HepG2 (cell line): ENCODE measurements around the gene ZNF524. TPM values are rescaled to one million over a fixed set of nuclear protein-coding genes. Genes with fewer than 3 reads are reported as not detected.

ENCODE experiments used
- CBX2 ChIP-seq, 2 experiments: fragments of 200-600 bp in 1 of 2; sonication (generic); formaldehyde crosslinking in 1 of 2; IDR thresholded peaks; 2 replicates each; pipeline versions ENCODE4 v1.7.0 to v1.8.1; 2018 to 2022; ENCODE audit warnings: low read depth in 2 of 2, low read length in 1 of 2, mild to moderate bottlenecking in 1 of 2, missing genetic modification reagents in 1 of 2
- CENPT ChIP-seq: sonication (generic); formaldehyde crosslinking; IDR thresholded peaks from 2 replicates; pipeline ENCODE4 v1.8.0; 2022; ENCODE audit warnings: low read depth, mild to moderate bottlenecking, moderate library complexity, missing genetic modification reagents
- FOXO4 ChIP-seq: sonication (generic); formaldehyde crosslinking; conservative IDR thresholded peaks from 2 replicates; pipeline ENCODE4 v1.8.1; 2023; ENCODE audit warnings: missing genetic modification reagents
- PRMT3 ChIP-seq: sonication (generic); formaldehyde crosslinking; IDR thresholded peaks from 2 replicates; pipeline ENCODE4 v1.8.1; 2022; ENCODE audit warnings: low read depth, mild to moderate bottlenecking, moderate library complexity, missing genetic modification reagents, borderline replicate concordance
- REL ChIP-seq: sonication (generic); formaldehyde crosslinking; conservative IDR thresholded peaks from 2 replicates; pipeline ENCODE4 v1.8.0; 2022; ENCODE audit warnings: mild to moderate bottlenecking, missing genetic modification reagents, moderate library complexity
- SNAPC2 ChIP-seq: sonication (generic); formaldehyde crosslinking; IDR thresholded peaks from 2 replicates; pipeline ENCODE4 v1.8.1; 2022; ENCODE audit warnings: mild to moderate bottlenecking, missing genetic modification reagents
- SRSF9 ChIP-seq: fragments of 200-400 bp; formaldehyde crosslinking; IDR thresholded peaks from 2 replicates; pipeline ENCODE4 v1.6.1; 2018; ENCODE audit warnings: borderline replicate concordance, mild to moderate bottlenecking, low read depth, low read length; ENCODE audit not compliant: insufficient read depth, poor library complexity, severe bottlenecking
- TEAD2 ChIP-seq: sonication (generic); formaldehyde crosslinking; IDR thresholded peaks from 2 replicates; pipeline ENCODE4 v1.9.0; 2021; ENCODE audit warnings: missing genetic modification reagents
- USF2 ChIP-seq, 2 experiments: sonication (generic) in 1 of 2; formaldehyde crosslinking in 1 of 2; IDR thresholded peaks; 2 replicates each; pipeline versions ENCODE4 v1.5.1 to v1.6.1; 2011 to 2020; ENCODE audit warnings: borderline replicate concordance in 1 of 2, low read depth in 1 of 2, low read length in 1 of 2, mild to moderate bottlenecking in 1 of 2, missing genetic modification reagents in 1 of 2, moderate library complexity in 1 of 2
- ZBED4 ChIP-seq: sonication (generic); formaldehyde crosslinking; IDR thresholded peaks from 2 replicates; pipeline ENCODE4 v1.4.0; 2020; ENCODE audit warnings: missing genetic modification reagents, borderline replicate concordance
- ZEB1 ChIP-seq: IDR thresholded peaks from 2 replicates; pipeline ENCODE4 v1.6.1; 2012; ENCODE audit warnings: mild to moderate bottlenecking, low read depth, inconsistent platforms; ENCODE audit not compliant: insufficient replicate concordance
- ZNF234 ChIP-seq: sonication (generic); formaldehyde crosslinking; conservative IDR thresholded peaks from 2 replicates; pipeline ENCODE4 v1.5.1; 2020; ENCODE audit warnings: mild to moderate bottlenecking, missing genetic modification reagents
- ZNF296 ChIP-seq: sonication (generic); formaldehyde crosslinking; conservative IDR thresholded peaks from 2 replicates; pipeline ENCODE4 v1.5.0; 2020; ENCODE audit warnings: mild to moderate bottlenecking, missing genetic modification reagents
- ZNF367 ChIP-seq: sonication (generic); formaldehyde crosslinking; IDR thresholded peaks from 2 replicates; pipeline ENCODE4 v1.4.0; 2020; ENCODE audit warnings: missing genetic modification reagents, borderline replicate concordance
- ZNF431 ChIP-seq: sonication (generic); formaldehyde crosslinking; IDR thresholded peaks from 2 replicates; pipeline ENCODE4 v1.9.0; 2022; ENCODE audit warnings: missing genetic modification reagents, low read depth, mild to moderate bottlenecking, borderline replicate concordance
- ZNF639 ChIP-seq: conservative IDR thresholded peaks from 2 replicates; pipeline ENCODE4 v1.6.1; 2018; ENCODE audit warnings: missing genetic modification reagents
- ZNF766 ChIP-seq: sonication (generic); formaldehyde crosslinking; IDR thresholded peaks from 2 replicates; pipeline ENCODE4 v1.5.0; 2020; ENCODE audit warnings: missing genetic modification reagents, borderline replicate concordance
- ZNF878 ChIP-seq: sonication (generic); formaldehyde crosslinking; IDR thresholded peaks from 2 replicates; pipeline ENCODE4 v1.8.1; 2023; ENCODE audit warnings: mild to moderate bottlenecking, missing genetic modification reagents, moderate library complexity
- ZNF891 ChIP-seq: sonication (generic); formaldehyde crosslinking; IDR thresholded peaks from 2 replicates; pipeline ENCODE4 v1.5.0; 2020; ENCODE audit warnings: mild to moderate bottlenecking, missing genetic modification reagents
- polyA plus RNA-seq, 8 experiments: library from polyadenylated mRNA; depleted of rRNA in 3 of 8; stranded (reverse) in 7 of 8; unstranded in 1 of 8; fragments of >200 nt; fragmentation: Illumina TruSeq in 4 of 8; extraction: Trizol in 4 of 8; gene quantifications; 2 replicates each; pipeline versions ENCODE4 v1.2.1 to v1.2.3, GENCODE V29; 2011 to 2016; ENCODE audit warnings: low read depth in 4 of 8, missing spikeins in 1 of 8, mixed read lengths in 1 of 8; ENCODE audit not compliant: insufficient read depth in 1 of 8
- total RNA-seq, 5 experiments: library from RNA; depleted of rRNA; stranded (reverse); fragments of >200 nt; fragmentation: Illumina TruSeq; extraction: Trizol; gene quantifications; 2 replicates each; pipeline ENCODE4 v1.2.3, GENCODE V29; 2016; ENCODE audit warnings: low read depth in 1 of 5

Gene ZNF524
- total and polyA plus RNA-seq, 2 of the 13 experiments (the other 11 are each of a cell fraction or from before 2014, with no cell fraction given), result 3.2 to 4.6 TPM

GRCh38 chr19:55581145-55581822 lies 18.8 kb upstream of the ZNF524 start (continued):
- TF ChIP-seq ZNF878 (CRISPR knock-in tag) (0 out of 2 replicates have a peak, but pooled peaks have one; percentile 25), ZNF891 (0 out of 2 replicates have a peak, but pooled peaks have one; percentile 32), ZNF234 (no peak), ZNF367 (no peak), SRSF9 (no peak), ZEB1 (no peak), ZNF431 (no peak), ZBED4 (CRISPR knock-in tag) (peak; percentile 36; the same call in 1 of the 2 replicates), FOXO4 (CRISPR knock-in tag) (no peak), ZNF766 (CRISPR knock-in tag) (no peak), SNAPC2 (CRISPR knock-in tag) (no peak), ZNF639 (CRISPR knock-in tag) (no peak; the same call in 1 of the 2 replicates), USF2 (IDR thresholded peaks at IDR 0.05; ENCODE audit: low read depth, low read length) (no peak), USF2 (CRISPR knock-in tag; IDR thresholded peaks at IDR 0.05; ENCODE audit: borderline replicate concordance) (no peak), ZNF296 (CRISPR knock-in tag) (no peak), CBX2 (IDR thresholded peaks at IDR 0.05; ENCODE audit: low read depth, low read length) (no peak), CBX2 (CRISPR knock-in tag; IDR thresholded peaks at IDR 0.05; ENCODE audit: low read depth) (no peak), REL (CRISPR knock-in tag) (peak; percentile 62; the same call in 1 of the 2 replicates), TEAD2 (CRISPR knock-in tag) (no peak), CENPT (CRISPR knock-in tag) (no peak), PRMT3 (CRISPR knock-in tag) (0 out of 2 replicates have a peak, but pooled peaks have one; percentile 40)
